Esophagus (tissue), 2 donors: ENCODE data around the gene MEGF11. TPM values are rescaled to one million over a fixed set of nuclear protein-coding genes. Genes with fewer than 3 reads are reported as not detected.

Source experiments
- H3K27ac ChIP-seq, 2 donors: one replicate each; pipeline ENCODE4 v1.5.1; 2013; ENCODE audit warnings: low read depth in 2 of 2, mild to moderate bottlenecking in 2 of 2, inconsistent platforms in 1 of 2, low read length in 1 of 2, moderate library complexity in 1 of 2
- H3K27me3 ChIP-seq, 2 donors: one replicate each; pipeline ENCODE4 v1.6.1; 2013; ENCODE audit warnings: low read length in 2 of 2, control low read depth in 1 of 2, mild to moderate bottlenecking in 1 of 2; ENCODE audit not compliant: insufficient read depth in 2 of 2, control insufficient read depth in 1 of 2
- H3K36me3 ChIP-seq, 2 donors: one replicate each; pipeline ENCODE4 v1.6.1; 2013; ENCODE audit warnings: low read length in 1 of 2; ENCODE audit not compliant: control insufficient read depth in 2 of 2, insufficient read depth in 2 of 2
- H3K4me1 ChIP-seq, 2 donors: one replicate each; pipeline ENCODE4 v1.6.1; 2013; ENCODE audit warnings: low read length in 1 of 2; ENCODE audit not compliant: control insufficient read depth in 2 of 2, insufficient read depth in 2 of 2
- H3K4me3 ChIP-seq, 2 donors: one replicate each; pipeline ENCODE4 v1.5.1; 2013; ENCODE audit warnings: low read length in 2 of 2, mild to moderate bottlenecking in 2 of 2, low read depth in 1 of 2, moderate library complexity in 1 of 2
- H3K9me3 ChIP-seq, 2 donors: one replicate each; pipeline ENCODE4 v1.6.1; 2013; ENCODE audit warnings: mild to moderate bottlenecking in 2 of 2, low read depth in 1 of 2, low read length in 1 of 2, moderate library complexity in 1 of 2; ENCODE audit not compliant: control insufficient read depth in 2 of 2, insufficient read depth in 1 of 2
- WGBS, 2 donors: extraction: QIAGEN DNeasy Blood & Tissue Kit; methylation state at CpG; one replicate each; pipeline ENCODE4 v1.1.7; 2013; 5-methylcytosine and 5-hydroxymethylcytosine counted together
- polyA plus RNA-seq, 2 donors: library from polyadenylated mRNA; stranded (reverse); fragments of 200-250 nt; gene quantifications; one replicate each; pipeline ENCODE4 v1.2.3, GENCODE V29; 2013
- donor health status: healthy with polysubstance abuse.
- donor health status: Bipolar disorder and iron deficiency.

MEGF11 gene
- polyA plus RNA-seq, 2 donors = not detected

GRCh38 chr15:66029650-66030049 is 223.9 kb downstream of the MEGF11 start:
- Histone ChIP-seq H3K4me1 (peaks cover 0 to 3% of the 10 kb centered on the region in 2 donors), H3K27ac (no peak overlapping the region), H3K4me3 (no peak overlapping the region), H3K9me3 (peaks cover 0 to 3% of the 10 kb centered on the region in 2 donors), H3K27me3 (no peaks in the 10 kb centered on the region), H3K36me3 (no peaks in the 10 kb centered on the region)
- 89% methylated on average over 5 of the region's 5 CpGs for WGBS, 2 donors

GRCh38 chr15:66027268-66027805 is 226.2 kb downstream of the MEGF11 start:
- H3K36me3 ChIP-seq = no peaks in the 10 kb centered on the region
- no peak overlapping the region for H3K27ac ChIP-seq
- no peaks in the 10 kb centered on the region for H3K27me3 ChIP-seq
- H3K4me1 ChIP-seq = peaks cover 0 to 4% of the 10 kb centered on the region in 2 donors
- no peaks in the 10 kb centered on the region for H3K9me3 ChIP-seq
- WGBS, 2 donors = 40 to 45% methylated on average over 5 of the region's 5 CpGs
- H3K4me3 ChIP-seq = no peak overlapping the region

DNA sequence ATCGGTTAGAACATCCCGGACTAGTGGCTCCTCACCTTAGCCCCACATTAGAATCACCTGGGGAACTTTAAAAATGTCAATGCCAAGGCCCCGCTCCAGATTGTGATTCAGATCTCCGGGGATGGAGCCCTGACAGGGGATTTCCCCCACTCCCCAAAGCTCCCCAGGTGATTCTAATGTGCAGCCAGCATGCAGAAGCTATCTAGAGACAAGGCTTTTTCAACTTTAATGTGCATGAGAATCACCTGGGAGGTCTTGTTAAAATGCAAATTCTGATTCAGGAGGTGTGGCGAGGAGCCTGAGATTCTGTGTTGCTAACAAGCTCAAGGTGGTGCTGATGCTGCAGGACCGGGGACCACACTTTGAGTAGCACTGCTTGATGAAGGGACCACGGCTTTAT is 227.6 kb downstream of the MEGF11 start:
- no peaks in the 10 kb centered on the region for H3K27me3 ChIP-seq
- WGBS, 2 donors = 44 to 55% methylated on average over 7 of the region's 7 CpGs
- H3K4me3 ChIP-seq = no peak overlapping the region
- peaks cover 0 to 4% of the 10 kb centered on the region in 2 donors for H3K4me1 ChIP-seq
- H3K36me3 ChIP-seq = no peaks in the 10 kb centered on the region
- H3K9me3 ChIP-seq = no peaks in the 10 kb centered on the region
- no peak overlapping the region for H3K27ac ChIP-seq

DNA sequence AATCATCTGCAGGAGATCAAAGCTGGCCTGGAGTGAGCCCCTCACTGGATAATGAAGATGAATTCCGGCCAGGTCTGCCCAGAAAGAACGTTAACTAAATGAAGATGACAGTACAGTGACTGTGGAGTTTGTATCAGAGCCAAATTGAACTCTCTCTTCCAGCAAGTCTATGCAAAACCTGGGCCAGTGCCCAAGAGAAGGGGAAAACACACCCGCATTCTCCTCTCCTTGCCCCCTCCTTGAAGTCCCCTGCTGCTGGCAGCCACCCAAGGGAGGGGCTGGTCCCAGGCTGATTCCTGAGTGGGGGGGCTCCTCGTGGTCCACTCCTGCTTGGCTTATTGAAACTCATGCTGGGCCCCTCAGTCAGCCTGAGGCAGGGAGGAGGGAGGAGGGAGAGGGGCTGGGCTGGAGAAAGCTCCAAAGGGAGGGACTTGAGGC is 228.5 kb downstream of the MEGF11 start:
- no peaks in the 10 kb centered on the region for H3K36me3 ChIP-seq
- WGBS, 2 donors = 6 to 10% methylated on average over 4 of the region's 4 CpGs
- H3K27me3 ChIP-seq = no peaks in the 10 kb centered on the region
- no peaks in the 10 kb centered on the region for H3K9me3 ChIP-seq
- no peak overlapping the region for H3K27ac ChIP-seq
- peaks cover 0 to 4% of the 10 kb centered on the region in 2 donors for H3K4me1 ChIP-seq
- no peak overlapping the region for H3K4me3 ChIP-seq

GRCh38 chr15:66024116-66024515 is 229.4 kb downstream of the MEGF11 start:
- H3K9me3 ChIP-seq = no peaks in the 10 kb centered on the region
- H3K27me3 ChIP-seq = no peaks in the 10 kb centered on the region
- H3K4me3 ChIP-seq = no peak overlapping the region
- WGBS, 2 donors = 93 to 94% methylated on average over 4 of the region's 4 CpGs
- no peak overlapping the region for H3K27ac ChIP-seq
- peaks cover 0 to 4% of the 10 kb centered on the region in 2 donors for H3K4me1 ChIP-seq
- no peaks in the 10 kb centered on the region for H3K36me3 ChIP-seq

DNA sequence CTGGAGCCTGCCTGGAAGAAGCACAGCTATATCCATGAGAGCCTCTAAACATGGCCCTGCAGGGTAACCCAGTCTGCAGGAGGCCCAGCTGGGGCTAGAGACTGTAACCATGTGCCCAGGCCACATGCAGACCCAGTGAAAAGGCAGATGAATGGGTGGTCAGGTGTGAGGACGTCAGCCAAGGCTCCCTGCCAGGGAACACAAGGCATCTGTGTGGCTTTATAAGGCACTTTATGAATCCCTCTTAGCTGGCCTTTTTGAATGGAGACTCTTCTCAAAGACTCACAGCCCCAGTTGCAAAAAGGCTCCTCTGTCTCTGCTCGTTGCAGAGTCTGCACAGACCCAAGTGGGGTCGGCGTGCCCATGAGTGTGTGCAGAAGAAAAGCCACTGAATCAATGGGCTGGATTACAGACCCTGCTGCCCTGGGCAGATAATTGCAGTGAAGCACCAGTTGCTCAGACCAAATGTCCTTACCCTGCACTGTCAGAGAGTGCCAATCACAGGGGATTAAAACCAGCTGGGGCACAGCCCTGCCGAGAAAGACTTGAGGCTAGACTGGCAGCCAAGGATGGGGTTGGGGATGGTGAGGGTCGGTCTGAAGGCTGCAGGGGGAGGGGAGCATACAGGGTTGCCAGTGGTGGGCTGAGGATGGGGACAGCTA is 230.1 kb downstream of the MEGF11 start:
- no peaks in the 10 kb centered on the region for H3K36me3 ChIP-seq
- WGBS, 2 donors = 55 to 65% methylated on average over 6 of the region's 6 CpGs
- no peak overlapping the region for H3K27ac ChIP-seq

DNA sequence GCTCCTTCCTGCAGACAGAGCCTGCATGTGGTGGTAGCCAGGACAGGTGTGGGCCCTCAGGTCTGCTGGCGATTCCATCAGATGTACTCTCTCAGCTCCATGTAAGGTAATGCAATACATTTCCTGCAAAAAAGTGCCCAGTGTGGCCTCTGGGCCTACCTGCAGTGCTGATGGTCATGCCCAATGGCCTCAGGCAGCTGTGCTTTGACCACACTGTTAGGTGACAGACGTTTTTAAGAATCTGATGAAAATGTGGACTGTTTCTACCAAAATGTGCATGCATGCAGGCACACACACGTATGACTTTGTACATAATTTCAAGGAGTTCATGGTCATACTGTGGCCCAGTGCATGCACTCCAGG is 231.4 kb downstream of the MEGF11 start:
- Histone ChIP-seq H3K27ac (no peak overlapping the region), H3K4me3 (no peak overlapping the region), H3K36me3 (no peaks in the 10 kb centered on the region), H3K27me3 (no peaks in the 10 kb centered on the region), H3K9me3 (no peaks in the 10 kb centered on the region), H3K4me1 (peaks cover 0 to 4% of the 10 kb centered on the region in 2 donors)
- 69 to 70% methylated on average over 3 of the region's 3 CpGs for WGBS, 2 donors

More for the DNA sequence above, 230.1 kb downstream of the MEGF11 start:
- no peaks in the 10 kb centered on the region for H3K27me3 ChIP-seq
- peaks cover 0 to 4% of the 10 kb centered on the region in 2 donors for H3K4me1 ChIP-seq
- no peaks in the 10 kb centered on the region for H3K9me3 ChIP-seq
- no peak overlapping the region for H3K4me3 ChIP-seq

- Histone ChIP-seq H3K27me3 (no peaks in the 10 kb centered on the region), H3K4me1 (peaks cover 0 to 4% of the 10 kb centered on the region in 2 donors), H3K36me3 (no peaks in the 10 kb centered on the region), H3K27ac (no peak overlapping the region), H3K9me3 (no peaks in the 10 kb centered on the region), H3K4me3 (no peak overlapping the region)
- 83 to 90% methylated on average over 7 of the region's 7 CpGs for WGBS, 2 donors
Observed at GRCh38 chr15:66021496-66022162, 231.9 kb downstream of the MEGF11 start.

DNA sequence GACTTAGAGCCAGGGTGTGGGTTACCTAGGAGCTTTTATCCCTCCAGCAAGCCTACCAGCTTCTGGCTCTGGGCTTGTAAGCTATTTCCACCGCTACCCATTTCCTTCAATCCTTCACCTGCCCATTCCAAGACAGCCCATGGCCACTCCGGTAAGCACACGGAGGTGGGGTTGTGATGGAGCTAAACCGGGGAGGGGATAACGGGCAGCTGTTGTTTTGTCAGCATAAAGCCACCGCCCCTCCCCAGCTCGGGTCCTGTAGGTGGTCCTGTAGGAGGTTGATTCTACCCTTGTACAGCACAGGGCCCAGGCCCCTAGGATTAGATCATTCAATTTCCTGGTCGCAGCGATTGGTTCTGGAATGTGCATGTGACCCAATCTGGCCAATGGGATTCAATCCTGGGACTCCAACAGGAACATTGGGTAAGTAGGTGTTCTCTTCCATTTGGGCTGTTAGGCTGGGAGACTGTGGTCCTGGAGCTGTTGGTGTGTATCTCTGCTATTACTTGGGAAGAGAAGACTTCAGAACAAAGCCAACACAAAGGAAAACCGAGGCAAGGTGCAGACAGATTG is 233.6 kb downstream of the MEGF11 start:
- no peaks in the 10 kb centered on the region for H3K9me3 ChIP-seq
- no peaks in the 10 kb centered on the region for H3K36me3 ChIP-seq
- 82 to 87% methylated on average over 10 of the region's 10 CpGs for WGBS, 2 donors

More for the DNA sequence above, 233.6 kb downstream of the MEGF11 start:
- Histone ChIP-seq H3K4me1 (peaks cover 0 to 2% of the 10 kb centered on the region in 2 donors), H3K27me3 (no peaks in the 10 kb centered on the region), H3K4me3 (no peak overlapping the region), H3K27ac (no peak overlapping the region)
